NB4 (cell line): ENCODE data around the gene MCF2.

Source experiments
- DNase-seq: peaks from one replicate; pipeline ENCODE4 v3.0.0; 2010; ENCODE audit warnings: low read depth
- H3K4me3 ChIP-seq: one replicate; pipeline ENCODE4 v1.5.1; 2011; ENCODE audit warnings: mild to moderate bottlenecking, low read depth, low read length, moderate library complexity
- CTCF ChIP-seq: IDR thresholded peaks from one replicate; pipeline ENCODE4 v1.5.1; 2012; ENCODE audit warnings: low read depth, low read length
- MAX ChIP-seq: IDR thresholded peaks from 2 replicates; pipeline ENCODE4 v1.6.1; 2011; ENCODE audit warnings: low read depth, low read length
- MYC ChIP-seq: IDR thresholded peaks from 2 replicates; pipeline ENCODE4 v1.6.1; 2011; ENCODE audit warnings: low read depth, low read length
- POLR2A ChIP-seq: IDR thresholded peaks from 2 replicates; pipeline ENCODE4 v1.6.1; 2011; ENCODE audit warnings: mild to moderate bottlenecking; ENCODE audit not compliant: insufficient read length; ENCODE audit errors: extremely low read depth

The MCF2 gene

GRCh38 chrX:139680356-139680755 is 27.6 kb downstream of the MCF2 start:
- no peak for DNase-seq
- no peak for TF ChIP-seq MAX
- TF ChIP-seq POLR2A, result no peak
- no peak for TF ChIP-seq MYC
- TF ChIP-seq CTCF, result no peak
- H3K4me3 ChIP-seq, result no peak overlapping the region

GRCh38 chrX:139647597-139647996 is 60.4 kb downstream of the MCF2 start:
- no peak overlapping the region for H3K4me3 ChIP-seq
- no peak for TF ChIP-seq MYC
- no peak for TF ChIP-seq MAX
- no peak for TF ChIP-seq CTCF
- no peak for TF ChIP-seq POLR2A
- DNase-seq, result no peak

GRCh38 chrX:139642241-139642927 is 65.6 kb downstream of the MCF2 start:
- no peak for DNase-seq
- H3K4me3 ChIP-seq, result no peak overlapping the region
- TF ChIP-seq CTCF, result no peak
- TF ChIP-seq POLR2A, result no peak
- no peak for TF ChIP-seq MAX
- no peak for TF ChIP-seq MYC

GRCh38 chrX:139640259-139640658 is 67.7 kb downstream of the MCF2 start:
- TF ChIP-seq POLR2A, result no peak
- TF ChIP-seq MYC, result no peak
- no peak for TF ChIP-seq CTCF
- TF ChIP-seq MAX, result no peak
- no peak for DNase-seq
- H3K4me3 ChIP-seq, result no peak overlapping the region

GRCh38 chrX:139639253-139639652 is 68.7 kb downstream of the MCF2 start:
- TF ChIP-seq CTCF (no peak), MAX (no peak), MYC (no peak), POLR2A (no peak)
- DNase-seq, result no peak
- no peak overlapping the region for H3K4me3 ChIP-seq
